Right lobe of liver (tissue), 4 donors: Measurements from ENCODE around the gene TMPRSS7.
"Not testable (repeated sequence)": the region's sequence is repeated elsewhere in the genome, so short reads cannot be mapped to it uniquely, and the experiment has no call there.

Experiments
- CTCF ChIP-seq, 4 donors: fragments of 200-600 bp in 3 of 4; fragments of 450-650 bp in 1 of 4; IDR thresholded peaks; one replicate each; pipeline versions ENCODE4 v1.5.1 to v1.8.0; 2016 to 2022; ENCODE audit warnings: antibody characterized with exemption in 4 of 4, mild to moderate bottlenecking in 2 of 4
- POLR2A ChIP-seq: fragments of 450-650 bp; IDR thresholded peaks from one replicate; pipeline ENCODE4 v1.6.1; 2017; ENCODE audit warnings: antibody characterized with exemption, mild to moderate bottlenecking
- donor health status: DM: no; HTN: no; CAD: no.
- donor health status: DM: no; HTN: no; CAD: no.
- donor health status: DM: no; HTN: yes; CAD: no.

DNA sequence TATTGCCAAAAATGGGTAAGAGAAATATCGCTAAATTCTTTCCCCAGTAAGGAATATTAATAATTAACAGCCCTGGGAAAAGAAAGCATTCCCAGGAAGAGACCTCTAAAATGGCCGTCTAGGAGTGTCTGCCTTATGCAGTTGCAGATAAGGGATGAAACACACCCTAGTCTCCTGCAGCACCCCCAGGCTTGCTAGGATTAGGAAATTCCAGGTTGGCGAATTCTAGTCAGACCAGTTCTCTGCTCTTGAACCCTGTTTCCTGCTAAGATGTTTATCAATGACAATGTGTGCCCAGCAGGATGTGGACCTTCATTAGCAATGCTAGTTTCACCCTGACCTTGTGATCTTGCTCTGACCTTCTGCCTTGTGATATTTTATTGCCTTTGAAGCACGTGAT lies 2.7 kb downstream of the TMPRSS7 start:
- not testable (repeated sequence) for TF ChIP-seq CTCF (IDR thresholded peaks at IDR 0.05); POLR2A
